ENCODE measurements around the gene HNRNPAB.
"Not testable (repeated sequence)": the region's sequence is repeated elsewhere in the genome, so short reads cannot be mapped to it uniquely, and the experiment has no call there.

The HNRNPAB gene

GRCh38 chr5:178196986-178197385 lies 7.3 kb upstream of the HNRNPAB start:
- DNase-seq (ENCODE audit: low read depth in 2 of 2): no peak

GRCh38 chr5:178198151-178198550 lies 6.2 kb upstream of the HNRNPAB start:
- DNase-seq (ENCODE audit: low read depth in 2 of 2): not testable (repeated sequence)

- no peak for DNase-seq (ENCODE audit: low read depth in 2 of 2)
These were observed 5.6 kb upstream of the HNRNPAB start for GRCh38 chr5:178198706-178199105.

GRCh38 chr5:178199581-178200434 lies 4.5 kb upstream of the HNRNPAB start:
- DNase-seq (ENCODE audit: low read depth in 2 of 2): no peak

- no peak for DNase-seq (ENCODE audit: low read depth in 2 of 2)
These were observed 3.0 kb upstream of the HNRNPAB start for GRCh38 chr5:178201221-178201926.

GRCh38 chr5:178201927-178202235 lies 2.5 kb upstream of the HNRNPAB start:
- DNase-seq (ENCODE audit: low read depth in 2 of 2): no peak

- no peak for DNase-seq (ENCODE audit: low read depth in 2 of 2)
These were observed 1.8 kb upstream of the HNRNPAB start for GRCh38 chr5:178202541-178202940.

GRCh38 chr5:178203670-178204181 lies 607 bp upstream of the HNRNPAB start:
- DNase-seq (ENCODE audit: low read depth in 2 of 2): no peak

- peak; percentile 51 to 73 for DNase-seq (ENCODE audit: low read depth in 2 of 2)
These were observed 809 bp downstream of the HNRNPAB start for GRCh38 chr5:178204935-178205748.

GRCh38 chr5:178205749-178206047 lies 1.4 kb downstream of the HNRNPAB start:
- DNase-seq (ENCODE audit: low read depth in 2 of 2): no peak

GRCh38 chr5:178206166-178207101 lies 2.1 kb downstream of the HNRNPAB start:
- DNase-seq (ENCODE audit: low read depth in 2 of 2): no peak

- no peak for DNase-seq (ENCODE audit: low read depth in 2 of 2)
These were observed 3.0 kb downstream of the HNRNPAB start for GRCh38 chr5:178207183-178207916.

- no peak for DNase-seq (ENCODE audit: low read depth in 2 of 2)
These were observed 3.6 kb downstream of the HNRNPAB start for GRCh38 chr5:178207917-178208280.

- no peak for DNase-seq (ENCODE audit: low read depth in 2 of 2)
These were observed 4.4 kb downstream of the HNRNPAB start for GRCh38 chr5:178208540-178209227.

GRCh38 chr5:178209334-178210072 lies 5.2 kb downstream of the HNRNPAB start:
- no peak for DNase-seq (ENCODE audit: low read depth in 2 of 2)

GRCh38 chr5:178210073-178210535 lies 5.8 kb downstream of the HNRNPAB start:
- no peak for DNase-seq (ENCODE audit: low read depth in 2 of 2)

GRCh38 chr5:178210686-178211085 lies 6.4 kb downstream of the HNRNPAB start:
- no peak for DNase-seq (ENCODE audit: low read depth in 2 of 2)

GRCh38 chr5:178211095-178212048 lies 7.0 kb downstream of the HNRNPAB start:
- DNase-seq (ENCODE audit: low read depth in 2 of 2): no peak
